HPDE6-E6E7 (cell line): ENCODE measurements around the gene RBP4.
"Not testable (repeated sequence)": the region's sequence is repeated elsewhere in the genome, so short reads cannot be mapped to it uniquely, and the experiment has no call there.

Experiments
- DNase-seq: peaks from one replicate; pipeline ENCODE4 v3.0.0; 2011; ENCODE audit warnings: missing footprints; ENCODE audit errors: extremely low spot score

RBP4 gene

DNA sequence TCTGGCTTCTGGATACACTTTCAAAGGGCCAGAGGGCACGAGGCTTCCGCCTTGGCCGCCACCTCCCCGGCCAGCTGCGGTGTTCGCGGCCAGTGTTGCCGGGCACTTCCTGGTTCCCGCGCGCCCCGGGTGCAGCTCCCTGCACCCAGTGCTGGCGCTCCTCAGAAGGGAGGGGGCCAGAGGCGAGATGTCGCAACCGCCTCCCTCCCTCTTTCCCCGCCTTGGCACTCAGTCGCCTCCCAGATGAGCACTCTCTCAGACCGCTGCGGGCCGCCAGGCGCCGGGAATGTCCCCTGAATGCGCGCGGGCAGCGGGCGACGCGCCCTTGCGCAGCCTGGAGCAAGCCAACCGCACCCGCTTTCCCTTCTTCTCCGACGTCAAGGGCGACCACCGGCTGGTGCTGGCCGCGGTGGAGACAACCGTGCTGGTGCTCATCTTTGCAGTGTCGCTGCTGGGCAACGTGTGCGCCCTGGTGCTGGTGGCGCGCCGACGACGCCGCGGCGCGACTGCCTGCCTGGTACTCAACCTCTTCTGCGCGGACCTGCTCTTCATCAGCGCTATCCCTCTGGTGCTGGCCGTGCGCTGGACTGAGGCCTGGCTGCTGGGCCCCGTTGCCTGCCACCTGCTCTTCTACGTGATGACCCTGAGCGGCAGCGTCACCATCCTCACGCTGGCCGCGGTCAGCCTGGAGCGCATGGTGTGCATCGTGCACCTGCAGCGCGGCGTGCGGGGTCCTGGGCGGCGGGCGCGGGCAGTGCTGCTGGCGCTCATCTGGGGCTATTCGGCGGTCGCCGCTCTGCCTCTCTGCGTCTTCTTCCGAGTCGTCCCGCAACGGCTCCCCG is 34.4 kb downstream of the RBP4 start, which contains the start of gene FFAR4:
Gene FFAR4 (plus strand): TSS at position 231 of the 842 bp plus-strand sequence. CDS start 56 bp downstream, at position 287.
- DNase-seq, result no peak

DNA sequence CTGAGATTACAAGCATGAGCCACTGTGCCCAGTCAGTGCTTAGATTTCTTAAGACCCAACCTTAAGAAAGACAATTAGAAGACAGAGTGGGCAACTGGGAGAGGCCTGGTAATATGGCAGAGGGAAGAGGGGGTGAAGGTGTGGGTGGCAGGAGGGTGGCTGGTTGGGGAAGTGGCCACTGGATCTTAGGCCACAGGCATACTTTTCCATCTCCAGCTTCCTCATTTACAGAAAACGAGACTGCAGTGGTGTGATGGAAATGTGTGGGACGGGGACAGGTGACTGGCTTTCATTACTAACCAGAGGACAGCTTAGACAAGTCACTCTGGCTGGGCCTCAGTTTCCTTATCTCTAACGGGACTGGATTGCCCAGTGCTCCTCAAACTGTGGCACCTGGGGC is 35.6 kb downstream of the RBP4 start:
- no peak for DNase-seq

- DNase-seq, result no peak
Measured at GRCh38 chr10:93560541-93560940, 40.5 kb downstream of the RBP4 start.

DNA sequence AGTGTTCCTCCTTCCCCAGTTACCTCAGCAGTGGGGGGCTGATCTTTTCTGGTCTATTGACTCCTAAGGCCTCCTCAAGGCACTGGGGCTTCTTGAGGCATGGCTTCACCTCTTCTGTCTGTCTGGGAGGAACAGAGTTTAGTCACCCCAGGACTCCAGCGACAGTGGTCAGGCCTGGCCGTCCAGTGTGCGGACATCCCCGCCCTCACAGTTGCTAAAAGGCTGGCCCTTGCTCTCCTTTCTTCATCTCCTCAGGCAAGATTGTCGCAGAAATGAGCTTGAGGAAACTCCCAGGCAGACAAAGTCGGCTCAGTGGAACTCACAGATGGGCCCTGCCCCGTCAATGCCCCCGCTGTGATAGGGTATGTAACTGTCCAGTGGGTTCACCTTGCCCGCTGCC is 41.5 kb downstream of the RBP4 start:
- no peak for DNase-seq

- peak; percentile 66 for DNase-seq
Measured at GRCh38 chr10:93554760-93555432, 46.1 kb downstream of the RBP4 start.

- DNase-seq, result no peak
Measured at GRCh38 chr10:93554316-93554663, 46.7 kb downstream of the RBP4 start.

- no peak for DNase-seq
Measured at GRCh38 chr10:93553482-93554315, 47.3 kb downstream of the RBP4 start.

DNA sequence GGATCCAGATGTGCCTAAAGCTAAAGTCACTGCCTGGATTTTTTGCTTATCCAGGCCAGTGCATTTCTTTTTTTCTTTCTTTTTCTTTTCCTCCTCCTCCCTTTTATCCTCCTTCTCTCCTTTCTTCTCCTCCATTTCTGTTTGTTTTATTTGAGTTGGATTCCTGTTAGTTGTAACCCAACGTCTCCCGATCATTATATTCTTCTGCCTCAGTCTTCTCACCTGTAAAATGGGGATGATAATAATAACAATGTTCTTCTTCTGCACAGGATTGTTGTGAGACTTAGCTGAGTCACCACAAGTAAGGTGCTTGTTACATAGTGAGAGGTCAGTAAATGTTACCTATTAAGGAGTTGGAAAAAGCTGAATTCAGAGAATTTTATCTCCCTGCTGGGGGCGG is 48.3 kb downstream of the RBP4 start:
- no peak for DNase-seq

GRCh38 chr10:93550606-93551005 is 50.4 kb downstream of the RBP4 start:
- no peak for DNase-seq

- DNase-seq, result no peak
Measured at GRCh38 chr10:93548376-93549071, 52.5 kb downstream of the RBP4 start.

DNA sequence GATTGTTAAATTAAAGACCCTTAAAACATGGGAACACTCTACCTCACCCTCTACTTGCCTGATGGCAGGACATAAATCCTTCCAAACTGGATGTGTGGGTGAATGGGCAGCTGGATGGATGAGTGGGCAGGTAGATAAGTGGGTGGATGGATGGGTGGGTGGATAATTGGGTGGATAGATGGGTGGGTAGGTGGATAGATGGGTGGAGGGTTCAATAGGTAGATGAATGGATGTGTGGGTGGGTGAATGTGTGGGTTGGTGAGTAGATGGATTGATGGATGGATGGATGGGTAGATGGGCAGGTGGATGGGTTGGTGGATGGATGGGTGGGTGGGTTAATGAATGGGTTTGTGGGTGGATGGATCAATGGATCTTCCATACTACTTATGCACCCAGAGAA is 53.5 kb downstream of the RBP4 start:
- no peak for DNase-seq

GRCh38 chr10:93546995-93547394 is 54.0 kb downstream of the RBP4 start:
- not testable (repeated sequence) for DNase-seq

GRCh38 chr10:93542358-93542791 is 58.7 kb downstream of the RBP4 start:
- no peak for DNase-seq
